Aortic smooth muscle cell (primary cell): ENCODE results near the gene BORCS8. TPM values are rescaled to one million over a fixed set of nuclear protein-coding genes. Genes with fewer than 3 reads are reported as not detected.

ENCODE experiments used
- total RNA-seq: library from RNA; depleted of rRNA; stranded (reverse); fragments of >200 nt; gene quantifications from 2 replicates; pipeline ENCODE4 v1.2.3, GENCODE V29; 2014

Gene BORCS8
- total RNA-seq = 15.5 and 18.9 TPM in 2 replicates

DNA sequence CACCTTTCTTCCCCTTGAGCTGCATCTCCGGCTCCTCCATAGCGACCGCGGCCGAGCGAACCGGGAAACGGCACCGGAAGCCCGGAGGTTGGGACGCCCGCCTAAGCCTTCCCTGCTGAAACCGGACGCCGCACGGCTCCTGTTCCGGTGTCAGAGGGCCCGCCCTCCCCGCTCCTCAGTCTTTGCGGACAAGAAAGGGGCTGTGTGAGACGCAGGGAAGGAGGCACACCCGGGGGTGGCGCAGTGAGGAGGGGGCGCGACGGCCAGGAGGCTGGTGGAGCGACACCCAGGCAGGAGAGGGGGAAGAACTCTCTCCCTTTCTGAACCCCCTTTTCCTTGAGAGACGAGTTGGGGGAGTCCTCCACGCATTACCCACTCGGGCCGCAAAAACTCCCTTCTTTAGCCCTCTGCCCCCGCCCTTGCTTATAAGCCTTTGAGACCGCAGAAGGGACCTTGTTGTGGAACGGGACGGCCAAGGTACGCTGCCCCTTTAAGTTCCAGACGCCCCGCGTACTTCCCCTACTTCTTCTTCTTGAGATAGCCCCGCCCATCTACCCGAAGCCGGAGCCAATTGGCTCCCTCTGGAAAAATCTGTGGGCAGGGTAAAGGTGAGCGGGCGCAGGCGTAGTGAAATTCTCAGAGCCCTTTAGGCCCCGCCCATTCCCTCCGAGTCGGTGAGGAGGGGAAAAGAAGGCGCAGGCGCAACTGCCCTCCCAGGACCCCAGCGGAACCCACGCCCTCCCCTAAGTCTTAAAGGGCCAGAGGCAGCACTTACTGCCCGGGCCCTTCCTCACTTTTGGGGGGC, at the start of gene BORCS8, which contains the start of gene RFXANK:
Gene BORCS8 (minus strand): TSS at position 75 of the 805 bp plus-strand sequence. CDS start 35 bp downstream, at position 40.
Gene RFXANK (plus strand): TSS at position 181 of the 805 bp plus-strand sequence. CDS start 1,689 bp downstream, outside the sequence.

GRCh38 chr19:19211499-19212420, 19.8 kb upstream of the BORCS8 start, which contains the start of gene NCAN:
TSS of gene NCAN (plus strand) at chr19:19211958. CDS start at chr19:19216954, 4,996 bp downstream.

DNA sequence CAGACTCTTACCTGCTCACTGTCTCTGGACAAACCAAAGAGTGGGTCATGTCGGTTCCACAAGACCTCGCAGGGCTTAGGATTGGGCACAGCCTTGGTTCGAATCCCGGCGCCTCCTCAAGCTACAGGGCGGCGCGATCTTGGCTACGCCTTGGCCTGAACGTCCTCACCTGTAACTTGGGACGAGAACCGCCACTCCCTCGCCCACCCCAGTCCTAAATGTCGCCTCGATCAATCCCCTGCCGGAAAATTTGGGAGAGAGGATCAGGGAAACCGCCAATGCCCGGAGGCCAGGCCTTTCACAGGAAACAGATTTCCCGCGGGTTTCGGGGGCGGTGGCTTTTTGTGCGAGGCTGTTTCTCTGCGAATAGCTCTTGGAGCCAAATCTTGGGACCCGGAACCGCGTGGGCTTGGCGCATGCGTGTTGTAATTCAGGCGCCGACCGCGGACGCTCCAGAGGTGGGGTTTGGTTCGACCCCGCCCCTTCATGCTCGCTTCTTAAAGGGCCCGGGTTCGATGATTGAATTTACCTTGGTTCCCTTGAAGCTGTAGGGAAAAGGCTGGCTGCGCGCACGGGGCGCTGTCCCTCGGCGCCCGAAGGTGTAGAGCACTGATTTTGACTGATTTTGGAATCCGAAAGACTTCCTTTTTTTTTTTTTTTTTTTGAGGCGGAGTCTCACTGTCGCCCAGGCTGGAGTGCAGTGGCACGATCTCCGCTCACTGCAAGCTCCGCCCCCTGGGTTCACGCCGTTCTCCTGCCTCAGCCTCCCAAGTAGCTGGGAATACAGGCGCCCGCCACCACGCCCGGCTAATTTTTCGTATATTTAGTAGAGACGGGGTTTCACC, 11.3 kb upstream of the BORCS8 start, which contains the start of gene NR2C2AP:
Gene NR2C2AP (minus strand): TSS at position 403 of the 845 bp plus-strand sequence. CDS start 354 bp downstream, at position 49.

GRCh38 chr19:19170053-19170872, 21.7 kb downstream of the BORCS8 start, which contains the start of gene MEF2B:
TSS of gene MEF2B (minus strand) at chr19:19170263. CDS start at chr19:19150735, 19,528 bp downstream.

DNA sequence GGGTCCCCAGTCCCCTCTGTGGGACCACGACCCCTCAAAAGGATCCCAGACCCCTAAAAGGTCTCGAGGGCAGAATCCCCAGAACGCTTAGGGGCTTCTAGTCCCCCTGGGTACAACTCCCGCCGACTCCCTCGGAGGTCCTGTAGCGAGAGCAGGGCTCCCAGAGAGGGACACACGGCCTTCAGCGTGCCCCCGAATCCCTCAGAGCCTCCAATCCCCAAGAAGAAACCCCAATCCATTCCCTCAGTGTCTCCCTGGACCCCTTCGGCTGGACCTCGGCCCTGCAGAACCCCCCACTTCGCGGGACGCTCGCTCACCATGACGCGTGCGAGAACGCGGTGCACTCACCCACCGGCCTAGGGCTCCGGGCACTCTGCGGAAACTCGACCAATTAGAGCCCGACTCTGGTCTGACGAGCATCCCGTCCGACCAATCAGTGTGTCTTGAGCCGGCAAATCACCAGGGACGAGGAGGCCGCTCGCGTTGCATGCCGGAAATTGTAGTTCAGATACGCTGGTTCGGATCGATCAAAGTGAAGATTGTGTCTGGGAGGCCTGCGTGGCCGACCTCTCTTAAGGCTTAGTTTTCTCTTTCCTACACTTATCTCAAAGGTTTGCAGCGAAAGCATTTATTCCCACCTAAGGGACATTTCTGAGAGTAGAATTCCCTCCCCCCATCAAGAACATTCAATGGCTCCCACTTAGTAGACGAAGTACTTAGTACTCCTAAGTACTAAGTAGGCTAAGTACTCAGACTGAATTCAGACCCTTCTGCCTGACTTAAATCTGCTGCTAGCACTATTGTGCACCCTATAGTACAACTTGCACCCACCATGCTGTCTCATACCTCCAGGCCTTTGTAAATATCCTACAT, 53.6 kb downstream of the BORCS8 start, which contains the start of gene TMEM161A:
Gene TMEM161A (minus strand): TSS at position 370 of the 873 bp plus-strand sequence. CDS start 50 bp downstream, at position 320.

Other genes starting within 250 kb of the BORCS8 start
- 23.5 and 27.9 TPM in 2 replicates for gene SUGP2, start 158.6 kb downstream of the BORCS8 start, total RNA-seq
- 30.8 and 44.0 TPM in 2 replicates for gene ARMC6, start 158.5 kb downstream of the BORCS8 start, total RNA-seq
- 4.9 and 5.3 TPM in 2 replicates for gene SLC25A42, start 128.2 kb downstream of the BORCS8 start, total RNA-seq
- gene TMEM161A, start 53.7 kb downstream of the BORCS8 start, total RNA-seq = 15.8 and 16.0 TPM in 2 replicates
- not detected in 2 replicates for gene MEF2B, start 21.9 kb downstream of the BORCS8 start, total RNA-seq
- 38.8 and 40.3 TPM in 2 replicates for gene RFXANK, start 106 bp upstream of the BORCS8 start, total RNA-seq
- 6.4 and 11.4 TPM in 2 replicates for gene NR2C2AP, start 11.3 kb upstream of the BORCS8 start, total RNA-seq
- under 0.01 TPM in 1 of 2 replicates, not detected in the other for gene NCAN, start 19.8 kb upstream of the BORCS8 start, total RNA-seq
- 0.53 and 0.75 TPM in 2 replicates for gene TM6SF2, start 81.1 kb upstream of the BORCS8 start, total RNA-seq
- 28.0 and 29.2 TPM in 2 replicates for gene SUGP1, start 128.4 kb upstream of the BORCS8 start, total RNA-seq
- 23.3 and 26.7 TPM in 2 replicates for gene MAU2, start 128.7 kb upstream of the BORCS8 start, total RNA-seq
- 53.9 and 55.1 TPM in 2 replicates for gene GATAD2A, start 213.5 kb upstream of the BORCS8 start, total RNA-seq